ENCODE data around the gene SNU13. TPM values are rescaled to one million over a fixed set of nuclear protein-coding genes. Genes with fewer than 3 reads are reported as not detected.
A peak's percentile ranks its signal among the peaks of the same experiment; 100 is the strongest.
"Not testable (repeated sequence)": the region's sequence is repeated elsewhere in the genome, so short reads cannot be mapped to it uniquely, and the experiment has no call there.

Gene SNU13
- total RNA-seq: 100 to 1,000 TPM; 372 to 430 (median 428) TPM

- H3K4me1 Mint-ChIP-seq (ENCODE audit: low read depth): peaks cover 33% of the 10 kb centered on the region
- no peaks in the 10 kb centered on the region for H3K27me3 Mint-ChIP-seq (ENCODE audit: low read depth)
- no peaks in the 10 kb centered on the region for H3K9me3 Mint-ChIP-seq
- peaks cover 10% of the 10 kb centered on the region for H3K36me3 Mint-ChIP-seq (ENCODE audit: insufficient read depth)
- ATAC-seq (peak; percentile 97 to 98), DNase-seq (peak; percentile 88)
- H3K4me3 Mint-ChIP-seq: peak within 1 kb of the TSS; percentile 99
These were observed at the start of gene SNU13 for GRCh38 chr22:41688365-41689211. SNU13 (minus strand) TSS chr22:41688867; CDS start chr22:41688796, 71 bp downstream.

- H3K36me3 Mint-ChIP-seq (ENCODE audit: insufficient read depth); H3K4me1 Mint-ChIP-seq (ENCODE audit: low read depth); DNase-seq; ATAC-seq; H3K4me3 Mint-ChIP-seq; H3K9me3 Mint-ChIP-seq; H3K27me3 Mint-ChIP-seq (ENCODE audit: low read depth): not testable (repeated sequence)
These were observed 44.6 kb upstream of the SNU13 start for GRCh38 chr22:41733241-41733640.

- Mint-ChIP-seq H3K36me3 (ENCODE audit: insufficient read depth) (no peaks in the 10 kb centered on the region), H3K4me3 (no peak overlapping the region), H3K27me3 (ENCODE audit: low read depth) (no peaks in the 10 kb centered on the region), H3K4me1 (ENCODE audit: low read depth) (no peaks in the 10 kb centered on the region), H3K9me3 (no peaks in the 10 kb centered on the region)
- ATAC-seq (no peak), DNase-seq (no peak)
These were observed 43.6 kb upstream of the SNU13 start for GRCh38 chr22:41732096-41732772.

- DNase-seq: no peak
- H3K4me1 Mint-ChIP-seq (ENCODE audit: low read depth): no peaks in the 10 kb centered on the region
- H3K27me3 Mint-ChIP-seq (ENCODE audit: low read depth): no peaks in the 10 kb centered on the region
- no peaks in the 10 kb centered on the region for H3K36me3 Mint-ChIP-seq (ENCODE audit: insufficient read depth)
- ATAC-seq: no peak
- no peaks in the 10 kb centered on the region for H3K9me3 Mint-ChIP-seq
- H3K4me3 Mint-ChIP-seq: no peak overlapping the region
These were observed 42.9 kb upstream of the SNU13 start for GRCh38 chr22:41731609-41732008.

GRCh38 chr22:41725510-41726110, 36.9 kb upstream of the SNU13 start:
- Mint-ChIP-seq H3K4me1 (ENCODE audit: low read depth) (no peaks in the 10 kb centered on the region), H3K4me3 (no peak overlapping the region), H3K36me3 (ENCODE audit: insufficient read depth) (no peaks in the 10 kb centered on the region), H3K27me3 (ENCODE audit: low read depth) (peaks cover 4% of the 10 kb centered on the region), H3K9me3 (no peaks in the 10 kb centered on the region)
- DNase-seq (no peak), ATAC-seq (no peak)

- Mint-ChIP-seq H3K4me1 (ENCODE audit: low read depth) (no peaks in the 10 kb centered on the region), H3K9me3 (no peaks in the 10 kb centered on the region), H3K27me3 (ENCODE audit: low read depth) (peaks cover 4% of the 10 kb centered on the region), H3K4me3 (no peak overlapping the region), H3K36me3 (ENCODE audit: insufficient read depth) (no peaks in the 10 kb centered on the region)
- DNase-seq (no peak), ATAC-seq (no peak)
These were observed 33.8 kb upstream of the SNU13 start for GRCh38 chr22:41722496-41722895.

GRCh38 chr22:41713004-41713403, 24.3 kb upstream of the SNU13 start:
- ATAC-seq: no peak
- H3K9me3 Mint-ChIP-seq: no peaks in the 10 kb centered on the region
- no peak overlapping the region for H3K4me3 Mint-ChIP-seq

GRCh38 chr22:41709341-41709740, 20.7 kb upstream of the SNU13 start:
- Mint-ChIP-seq H3K36me3 (ENCODE audit: insufficient read depth) (no peaks in the 10 kb centered on the region), H3K4me3 (no peak overlapping the region), H3K27me3 (ENCODE audit: low read depth) (no peaks in the 10 kb centered on the region), H3K9me3 (no peaks in the 10 kb centered on the region), H3K4me1 (ENCODE audit: low read depth) (no peaks in the 10 kb centered on the region)
- ATAC-seq (no peak), DNase-seq (no peak)

More at GRCh38 chr22:41713004-41713403, 24.3 kb upstream of the SNU13 start:
- H3K4me1 Mint-ChIP-seq (ENCODE audit: low read depth): no peaks in the 10 kb centered on the region
- no peaks in the 10 kb centered on the region for H3K27me3 Mint-ChIP-seq (ENCODE audit: low read depth)
- H3K36me3 Mint-ChIP-seq (ENCODE audit: insufficient read depth): no peaks in the 10 kb centered on the region
- DNase-seq: no peak

GRCh38 chr22:41702763-41703162, 14.1 kb upstream of the SNU13 start:
- H3K4me3 Mint-ChIP-seq: no peak overlapping the region
- no peaks in the 10 kb centered on the region for H3K27me3 Mint-ChIP-seq (ENCODE audit: low read depth)
- no peak for DNase-seq
- H3K4me1 Mint-ChIP-seq (ENCODE audit: low read depth): peaks cover 3% of the 10 kb centered on the region
- H3K36me3 Mint-ChIP-seq (ENCODE audit: insufficient read depth): no peaks in the 10 kb centered on the region
- H3K9me3 Mint-ChIP-seq: no peaks in the 10 kb centered on the region
- no peak for ATAC-seq

GRCh38 chr22:41700108-41700364, 11.4 kb upstream of the SNU13 start:
- H3K4me3 Mint-ChIP-seq: no peak overlapping the region
- ATAC-seq (no peak), DNase-seq (no peak)
- H3K27me3 Mint-ChIP-seq (ENCODE audit: low read depth): no peaks in the 10 kb centered on the region
- no peaks in the 10 kb centered on the region for H3K36me3 Mint-ChIP-seq (ENCODE audit: insufficient read depth)
- H3K4me1 Mint-ChIP-seq (ENCODE audit: low read depth): peaks cover 9% of the 10 kb centered on the region
- no peaks in the 10 kb centered on the region for H3K9me3 Mint-ChIP-seq

GRCh38 chr22:41699264-41700107, 10.8 kb upstream of the SNU13 start, which contains the start of gene MEI1:
MEI1 (plus strand) TSS chr22:41699503; CDS start chr22:41699539, 36 bp downstream.
- Mint-ChIP-seq H3K36me3 (ENCODE audit: insufficient read depth) (no peaks in the 10 kb centered on the region), H3K9me3 (no peaks in the 10 kb centered on the region), H3K27me3 (ENCODE audit: low read depth) (no peaks in the 10 kb centered on the region), H3K4me3 (peak within 1 kb of the TSS; percentile 57), H3K4me1 (ENCODE audit: low read depth) (peaks cover 9% of the 10 kb centered on the region)
- ATAC-seq (peak; percentile 80 to 86), DNase-seq (peak; percentile 89)

- peak overlapping the region; percentile 35 for H3K4me3 Mint-ChIP-seq
- H3K4me1 Mint-ChIP-seq (ENCODE audit: low read depth): peaks cover 9% of the 10 kb centered on the region
- no peaks in the 10 kb centered on the region for H3K36me3 Mint-ChIP-seq (ENCODE audit: insufficient read depth)
- peak; percentile 75 to 78 for ATAC-seq
- peak; percentile 96 for DNase-seq
- H3K9me3 Mint-ChIP-seq: no peaks in the 10 kb centered on the region
- no peaks in the 10 kb centered on the region for H3K27me3 Mint-ChIP-seq (ENCODE audit: low read depth)
These were observed 8.6 kb upstream of the SNU13 start for GRCh38 chr22:41697126-41697775.

- no peak for ATAC-seq
- no peaks in the 10 kb centered on the region for H3K36me3 Mint-ChIP-seq (ENCODE audit: insufficient read depth)
- DNase-seq: no peak
- no peaks in the 10 kb centered on the region for H3K27me3 Mint-ChIP-seq (ENCODE audit: low read depth)
- H3K4me3 Mint-ChIP-seq: no peak overlapping the region
- H3K9me3 Mint-ChIP-seq: no peaks in the 10 kb centered on the region
- H3K4me1 Mint-ChIP-seq (ENCODE audit: low read depth): peaks cover 9% of the 10 kb centered on the region
These were observed 8.0 kb upstream of the SNU13 start for GRCh38 chr22:41696703-41697102.

- Mint-ChIP-seq H3K36me3 (ENCODE audit: insufficient read depth) (peaks cover 3% of the 10 kb centered on the region), H3K4me3 (no peak overlapping the region), H3K4me1 (ENCODE audit: low read depth) (peaks cover 16% of the 10 kb centered on the region), H3K9me3 (no peaks in the 10 kb centered on the region), H3K27me3 (ENCODE audit: low read depth) (no peaks in the 10 kb centered on the region)
- DNase-seq: no peak
- no peak for ATAC-seq
These were observed 6.5 kb upstream of the SNU13 start for GRCh38 chr22:41695211-41695610.

Data from activated T-cell treated with anti-CD3 and anti-CD28 coated beads, Interleukin-2, amount 50 U/mL, for 4 hours (primary cell).